HEK293 (cell line): ENCODE measurements around the gene SRP14.
A peak's percentile ranks its signal among the peaks of the same experiment; 100 is the strongest.

ENCODE experiments used
- CTCF ChIA-PET: fragments of 350-600 bp; formaldehyde crosslinking; extraction: SDS; loops from one replicate; lab custom pipeline; 2021; ENCODE audit warnings: antibody characterized with exemption; lab: Yijun Ruan, JAX
- POLR2A ChIA-PET: fragments of 300-600 bp; formaldehyde crosslinking; extraction: SDS; loops from one replicate; lab custom pipeline; 2020; ENCODE audit warnings: antibody characterized with exemption, inconsistent platforms; lab: Yijun Ruan, JAX
- H3K27ac ChIP-seq: fragments of 200-500 bp; sonication (Bioruptor generic); 2 replicates; pipeline ENCODE4 v1.5.1; 2014; ENCODE audit warnings: low read depth, low read length, control low read depth, inconsistent platforms; ENCODE audit errors: extremely low read depth
- H3K36me3 ChIP-seq, 2 experiments: fragments of 200-500 bp in 1 of 2; sonication (Bioruptor generic) in 1 of 2; 1 replicate in 1 of 2; 2 replicates in 1 of 2; pipeline ENCODE4 v1.5.1; 2014 to 2017; ENCODE audit warnings: inconsistent platforms in 2 of 2, low read length in 2 of 2; ENCODE audit not compliant: control insufficient read depth in 2 of 2, insufficient read depth in 1 of 2
- H3K4me1 ChIP-seq: fragments of 200-500 bp; sonication (Bioruptor generic); 2 replicates; pipeline ENCODE4 v1.5.1; 2014; ENCODE audit warnings: mild to moderate bottlenecking, low read length, inconsistent platforms; ENCODE audit not compliant: control insufficient read depth, insufficient read depth
- H3K4me3 ChIP-seq: 2 replicates; pipeline ENCODE4 v1.5.1; 2011; ENCODE audit warnings: low read depth, mild to moderate bottlenecking, control low read depth, low read length, moderate library complexity
- H3K9me3 ChIP-seq: fragments of 200-500 bp; sonication (Bioruptor generic); 2 replicates; pipeline ENCODE4 v1.5.1; 2014; ENCODE audit warnings: low read depth, low read length, inconsistent platforms; ENCODE audit not compliant: control insufficient read depth, insufficient read depth
- OVOL3 ChIP-seq: fragments of 450-650 bp; formaldehyde crosslinking; IDR thresholded peaks from 2 replicates; pipeline ENCODE4 v1.5.1; 2016; ENCODE audit warnings: missing biosample characterization, missing genetic modification characterization
- ZEB2 ChIP-seq: fragments of 450-650 bp; formaldehyde crosslinking; IDR thresholded peaks from 2 replicates; pipeline ENCODE4 v1.5.1; 2016; ENCODE audit warnings: missing biosample characterization, missing genetic modification characterization
- ZNF10 ChIP-seq: fragments of 450-650 bp; formaldehyde crosslinking; IDR thresholded peaks from 2 replicates; pipeline ENCODE4 v1.5.1; 2017; ENCODE audit warnings: missing biosample characterization, missing genetic modification characterization
- ZNF121 ChIP-seq: fragments of 450-650 bp; formaldehyde crosslinking; IDR thresholded peaks from 2 replicates; pipeline ENCODE4 v1.5.1; 2016; ENCODE audit warnings: missing biosample characterization, missing genetic modification characterization
- ZNF140 ChIP-seq: fragments of 450-650 bp; formaldehyde crosslinking; IDR thresholded peaks from 2 replicates; pipeline ENCODE4 v1.5.1; 2016; ENCODE audit warnings: missing biosample characterization, missing genetic modification characterization
- ZNF23 ChIP-seq: fragments of 450-650 bp; formaldehyde crosslinking; IDR thresholded peaks from 2 replicates; pipeline ENCODE4 v1.5.1; 2016; ENCODE audit warnings: missing biosample characterization, missing genetic modification characterization, borderline replicate concordance
- ZNF37A ChIP-seq: fragments of 450-650 bp; IDR thresholded peaks from 2 replicates; pipeline ENCODE4 v1.5.1; 2018; ENCODE audit warnings: missing biosample characterization, missing genetic modification characterization
- ZNF423 ChIP-seq: fragments of 450-650 bp; formaldehyde crosslinking; IDR thresholded peaks from 2 replicates; pipeline ENCODE4 v1.5.1; 2016; ENCODE audit warnings: missing biosample characterization, missing genetic modification characterization
- ZNF514 ChIP-seq: fragments of 450-650 bp; formaldehyde crosslinking; IDR thresholded peaks from 2 replicates; pipeline ENCODE4 v1.5.1; 2016; ENCODE audit warnings: missing biosample characterization, missing genetic modification characterization
- ZNF571 ChIP-seq: fragments of 450-650 bp; formaldehyde crosslinking; IDR thresholded peaks from 2 replicates; pipeline ENCODE4 v1.5.0; 2017; ENCODE audit warnings: missing biosample characterization, missing genetic modification characterization
- ZNF768 ChIP-seq: fragments of 450-650 bp; formaldehyde crosslinking; IDR thresholded peaks from 2 replicates; pipeline ENCODE4 v1.5.1; 2018; ENCODE audit warnings: missing biosample characterization, mild to moderate bottlenecking, missing genetic modification characterization
- ZNF785 ChIP-seq: fragments of 450-650 bp; formaldehyde crosslinking; IDR thresholded peaks from 2 replicates; pipeline ENCODE4 v1.5.1; 2016; ENCODE audit warnings: missing biosample characterization, missing genetic modification characterization
- ZNF791 ChIP-seq: fragments of 450-650 bp; formaldehyde crosslinking; IDR thresholded peaks from 2 replicates; pipeline ENCODE4 v1.5.1; 2016; ENCODE audit warnings: missing biosample characterization, missing genetic modification characterization
- TF ChIP-seq, protein P1 (sequence below): fragments of 450-650 bp; formaldehyde crosslinking; IDR thresholded peaks from 2 replicates; pipeline ENCODE4 v1.5.1; 2016; ENCODE audit warnings: missing biosample characterization, missing genetic modification characterization
- TF ChIP-seq, protein P2 (sequence below): fragments of 450-650 bp; formaldehyde crosslinking; IDR thresholded peaks from 2 replicates; pipeline ENCODE4 v1.5.1; 2016; ENCODE audit warnings: missing biosample characterization, missing genetic modification characterization, low read depth
- TF ChIP-seq, protein P3 (sequence below): fragments of 450-650 bp; formaldehyde crosslinking; IDR thresholded peaks from 2 replicates; pipeline ENCODE4 v1.5.1; 2016; ENCODE audit warnings: missing biosample characterization, missing genetic modification characterization

SRP14 gene

DNA sequence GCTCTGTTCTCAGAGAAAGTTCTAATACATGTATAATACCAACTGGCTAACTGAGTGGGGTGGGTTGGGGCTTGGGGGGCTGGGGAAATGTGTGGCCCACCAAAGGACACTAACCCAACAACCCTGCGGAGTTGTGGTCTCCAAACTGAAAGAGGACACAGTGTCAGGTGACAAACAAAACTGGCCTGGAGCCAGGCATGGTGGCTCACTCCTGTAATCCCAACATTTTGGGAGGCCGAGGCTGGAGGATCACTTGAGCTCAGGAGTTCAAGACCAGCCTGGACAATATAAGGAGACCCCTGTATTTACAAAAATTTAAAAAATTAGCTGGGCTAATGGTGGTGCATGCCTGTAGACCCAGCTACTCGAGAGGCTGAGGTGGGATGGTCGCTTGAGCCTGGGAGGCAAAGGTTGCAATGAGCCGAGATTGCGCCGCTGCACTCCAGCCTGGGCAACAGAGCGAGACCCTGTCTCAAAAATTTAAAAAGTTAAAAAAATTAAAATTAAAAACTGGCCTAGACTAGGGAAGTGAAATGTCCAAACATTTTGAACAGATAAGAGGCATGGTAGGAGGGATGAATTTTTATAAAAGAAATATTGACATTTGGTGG is 31.7 kb upstream of the SRP14 start:
- Histone ChIP-seq H3K36me3 (no peaks in the 10 kb centered on the region), H3K27ac (no peak overlapping the region), H3K4me1 (peaks cover 24% of the 10 kb centered on the region), H3K9me3 (no peaks in the 10 kb centered on the region), H3K4me3 (no peak overlapping the region)
- TF ChIP-seq ZNF37A (tag by site-specific recombination), result no peak
- no peak for TF ChIP-seq ZNF140 (tag by site-specific recombination)
- peak; percentile 94 for TF ChIP-seq ZNF121 (tag by site-specific recombination)
- TF ChIP-seq, protein P1, sequence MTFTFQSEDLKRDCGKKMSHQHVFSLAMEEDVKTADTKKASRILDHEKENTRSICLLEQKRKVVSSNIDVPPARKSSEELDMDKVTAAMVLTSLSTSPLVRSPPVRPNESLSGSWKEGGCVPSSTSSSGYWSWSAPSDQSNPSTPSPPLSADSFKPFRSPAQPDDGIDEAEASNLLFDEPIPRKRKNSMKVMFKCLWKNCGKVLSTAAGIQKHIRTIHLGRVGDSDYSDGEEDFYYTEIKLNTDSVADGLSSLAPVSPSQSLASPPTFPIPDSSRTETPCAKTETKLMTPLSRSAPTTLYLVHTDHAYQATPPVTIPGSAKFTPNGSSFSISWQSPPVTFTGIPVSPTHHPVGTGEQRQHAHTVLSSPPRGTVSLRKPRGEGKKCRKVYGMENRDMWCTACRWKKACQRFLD (tag by site-specific recombination), result no peak
- TF ChIP-seq ZNF791 (tag by site-specific recombination), result no peak
- ChIA-PET POLR2A (interaction anchor here (1.8 to 2.7 kb wide), 4 partner anchors 11 to 29 kb away, joined by 6 to 11 read pairs (median 7); no protein-coding TSS in a partner anchor), CTCF (interaction anchor here (1.9 kb wide), 1 partner anchor 34 kb away, joined by 6 read pairs; no protein-coding TSS in a partner anchor)

DNA sequence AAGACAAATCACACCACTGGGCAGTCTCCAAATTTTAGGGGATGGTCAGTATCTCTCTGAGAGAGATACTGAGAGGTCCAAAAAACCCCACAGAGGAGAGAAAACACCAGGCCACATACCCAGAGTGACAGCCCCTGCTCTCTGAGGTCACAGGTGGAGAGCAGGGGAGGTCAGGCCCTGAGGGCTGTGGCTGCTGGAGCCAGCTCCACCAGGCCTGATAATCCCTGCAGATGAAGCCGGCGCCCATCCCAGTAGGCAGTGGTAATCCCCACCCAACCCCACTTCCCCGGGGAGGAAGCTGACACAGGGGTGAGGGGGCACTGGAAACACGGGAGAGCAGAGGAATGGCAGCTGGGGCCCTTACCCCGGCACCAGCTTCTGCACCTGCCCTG is 31.2 kb upstream of the SRP14 start:
- Histone ChIP-seq H3K36me3 (no peaks in the 10 kb centered on the region), H3K4me1 (peaks cover 24% of the 10 kb centered on the region), H3K4me3 (no peak overlapping the region), H3K9me3 (no peaks in the 10 kb centered on the region), H3K27ac (peak overlapping the region; percentile 93)
- ChIA-PET POLR2A (interaction anchor here (1.2 to 2.7 kb wide), 5 partner anchors 12 to 30 kb away, joined by 3 to 11 read pairs (median 6); no protein-coding TSS in a partner anchor), CTCF (interaction anchor here (1.9 kb wide), 1 partner anchor 35 kb away, joined by 6 read pairs; no protein-coding TSS in a partner anchor)
- TF ChIP-seq ZNF423, result no peak
- no peak for TF ChIP-seq OVOL3 (tag by site-specific recombination)
- TF ChIP-seq, protein P2, sequence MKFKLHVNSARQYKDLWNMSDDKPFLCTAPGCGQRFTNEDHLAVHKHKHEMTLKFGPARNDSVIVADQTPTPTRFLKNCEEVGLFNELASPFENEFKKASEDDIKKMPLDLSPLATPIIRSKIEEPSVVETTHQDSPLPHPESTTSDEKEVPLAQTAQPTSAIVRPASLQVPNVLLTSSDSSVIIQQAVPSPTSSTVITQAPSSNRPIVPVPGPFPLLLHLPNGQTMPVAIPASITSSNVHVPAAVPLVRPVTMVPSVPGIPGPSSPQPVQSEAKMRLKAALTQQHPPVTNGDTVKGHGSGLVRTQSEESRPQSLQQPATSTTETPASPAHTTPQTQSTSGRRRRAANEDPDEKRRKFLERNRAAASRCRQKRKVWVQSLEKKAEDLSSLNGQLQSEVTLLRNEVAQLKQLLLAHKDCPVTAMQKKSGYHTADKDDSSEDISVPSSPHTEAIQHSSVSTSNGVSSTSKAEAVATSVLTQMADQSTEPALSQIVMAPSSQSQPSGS (tag by site-specific recombination), result no peak
- TF ChIP-seq, protein P3, sequence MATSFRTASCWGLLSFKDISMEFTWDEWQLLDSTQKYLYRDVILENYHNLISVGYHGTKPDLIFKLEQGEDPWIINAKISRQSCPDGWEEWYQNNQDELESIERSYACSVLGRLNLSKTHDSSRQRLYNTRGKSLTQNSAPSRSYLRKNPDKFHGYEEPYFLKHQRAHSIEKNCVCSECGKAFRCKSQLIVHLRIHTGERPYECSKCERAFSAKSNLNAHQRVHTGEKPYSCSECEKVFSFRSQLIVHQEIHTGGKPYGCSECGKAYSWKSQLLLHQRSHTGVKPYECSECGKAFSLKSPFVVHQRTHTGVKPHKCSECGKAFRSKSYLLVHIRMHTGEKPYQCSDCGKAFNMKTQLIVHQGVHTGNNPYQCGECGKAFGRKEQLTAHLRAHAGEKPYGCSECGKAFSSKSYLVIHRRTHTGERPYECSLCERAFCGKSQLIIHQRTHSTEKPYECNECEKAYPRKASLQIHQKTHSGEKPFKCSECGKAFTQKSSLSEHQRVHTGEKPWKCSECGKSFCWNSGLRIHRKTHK (tag by site-specific recombination), result no peak
- TF ChIP-seq ZNF514, result no peak
- TF ChIP-seq ZNF768 (tag by site-specific recombination), result no peak
- TF ChIP-seq ZEB2, result no peak
- no peak for TF ChIP-seq ZNF785 (tag by site-specific recombination)
- TF ChIP-seq ZNF571 (tag by site-specific recombination), result no peak
- TF ChIP-seq ZNF10, result no peak
- no peak for TF ChIP-seq ZNF23 (tag by site-specific recombination)
